Activated CD8-positive, alpha-beta memory T cell treated with anti-CD3 and anti-CD28 coated beads, Interleukin-2, amount 50 U/mL, for 24 hours (primary cell): ENCODE measurements around the gene BNIP3.
"Not testable (repeated sequence)": the region's sequence is repeated elsewhere in the genome, so short reads cannot be mapped to it uniquely, and the experiment has no call there.

Source experiments
- DNase-seq: peaks from one replicate; pipeline ENCODE4 v3.0.0-alpha.2; 2020; ENCODE audit errors: extremely low read depth

The BNIP3 gene

DNA sequence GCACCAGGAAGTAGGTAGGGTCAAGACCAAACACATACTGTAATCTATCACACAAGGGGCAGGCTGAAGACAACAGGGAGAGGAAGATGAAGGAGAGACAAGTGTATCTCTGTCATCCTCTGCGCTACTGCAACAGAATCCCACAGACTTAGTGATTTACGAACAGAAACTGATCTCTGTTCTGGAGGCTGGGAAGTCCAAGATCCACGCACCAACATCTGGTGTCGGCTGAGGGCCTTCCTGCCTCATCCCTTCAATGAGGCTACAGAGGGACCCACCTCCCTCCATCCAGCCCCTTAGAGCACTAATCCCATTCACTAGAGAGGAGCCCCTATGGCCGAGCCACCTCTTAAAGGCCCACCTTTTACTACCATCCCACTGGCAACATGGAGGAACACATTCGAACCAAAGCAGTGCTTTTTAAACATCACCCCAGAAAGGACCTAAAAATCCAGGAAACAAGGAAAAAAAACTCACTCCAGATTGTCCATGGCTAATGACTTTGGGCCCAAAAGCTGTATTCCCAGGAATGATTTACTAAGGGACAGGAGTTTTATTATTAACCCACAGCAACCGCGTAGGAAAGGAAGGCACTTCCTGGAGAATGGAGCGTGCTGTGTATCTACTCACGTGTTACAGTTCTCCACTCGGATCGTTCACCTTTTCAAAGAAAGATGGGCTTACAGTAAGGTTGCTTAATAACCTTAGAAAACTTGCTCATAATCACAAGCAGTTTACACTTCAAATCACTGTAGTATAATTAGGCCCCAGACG, 4.2 kb downstream of the BNIP3 start:
- DNase-seq, result no peak

DNA sequence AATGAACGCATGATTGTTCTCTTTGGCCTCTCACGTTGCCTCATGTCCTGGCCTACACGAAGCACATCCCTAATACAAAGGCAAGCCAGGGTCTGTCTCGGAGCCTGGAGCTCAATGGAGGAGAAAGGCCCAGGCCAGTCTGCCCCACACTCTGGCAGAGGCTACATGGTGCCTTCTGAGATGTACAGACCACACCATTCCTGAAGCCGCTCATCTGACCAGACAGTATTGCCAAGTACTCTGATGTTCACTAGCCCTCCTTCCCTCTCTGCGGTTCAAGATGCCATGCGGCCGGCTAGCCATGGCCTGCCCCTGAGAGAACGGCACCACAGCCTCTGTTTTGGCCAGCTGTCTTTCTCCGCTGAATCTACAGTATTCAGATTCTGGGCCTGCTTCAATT, 5.9 kb downstream of the BNIP3 start:
- no peak for DNase-seq

DNA sequence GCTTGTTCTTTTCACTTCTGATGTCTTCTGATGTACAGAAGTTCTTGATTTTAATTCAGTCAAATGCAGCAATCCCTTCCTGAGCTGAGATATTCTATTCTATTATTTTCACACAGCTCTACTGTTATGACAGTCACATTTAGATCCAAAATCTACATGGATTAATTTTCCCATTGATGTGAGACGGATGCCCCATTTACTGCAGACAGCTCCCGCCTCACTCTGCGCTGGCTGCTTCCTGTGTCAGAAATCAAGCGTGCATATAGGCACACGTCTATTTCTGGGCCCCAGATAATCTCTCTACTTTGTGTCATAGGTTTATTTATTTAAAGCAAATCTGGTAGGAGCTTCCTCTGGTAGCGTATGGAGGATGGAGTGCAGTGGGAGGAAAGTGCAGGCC, 6.7 kb downstream of the BNIP3 start:
- no peak for DNase-seq

DNA sequence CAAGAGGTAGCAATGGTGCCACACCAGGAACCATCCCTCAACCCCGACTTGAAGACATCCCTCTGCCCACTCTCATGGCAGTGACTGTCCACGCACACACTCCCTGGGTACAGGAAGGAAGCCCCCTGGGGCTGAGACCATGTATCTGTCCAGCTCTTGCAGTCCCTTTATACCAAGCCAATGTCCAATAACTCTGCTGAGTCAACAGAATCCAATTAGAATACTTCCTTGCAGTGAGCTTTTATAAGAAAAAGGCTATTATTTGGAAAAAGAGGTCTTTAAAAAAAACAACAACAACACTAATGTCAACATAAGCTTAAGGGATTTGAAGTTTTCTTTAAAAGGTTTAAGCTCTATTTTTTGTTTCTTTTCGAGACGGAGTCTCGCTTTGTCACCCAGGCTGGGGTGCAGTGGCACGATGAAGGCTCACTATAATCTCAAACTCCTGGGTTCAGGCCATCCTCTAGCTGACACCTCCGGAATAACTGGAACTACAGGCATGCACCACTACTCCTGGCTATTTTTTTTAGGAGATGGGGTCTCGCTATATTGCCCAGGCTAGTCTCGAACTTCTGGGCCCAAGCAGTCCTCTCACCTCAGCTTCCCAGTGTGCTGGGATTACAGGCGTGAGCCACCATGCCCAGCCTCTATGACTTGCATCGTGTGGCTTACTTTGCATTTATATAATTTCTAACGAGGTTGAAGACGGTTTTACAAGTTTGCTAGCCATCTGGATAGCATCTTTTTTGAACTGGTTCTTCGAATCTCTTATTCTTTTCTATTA, 7.5 kb downstream of the BNIP3 start:
- DNase-seq, result no peak

DNA sequence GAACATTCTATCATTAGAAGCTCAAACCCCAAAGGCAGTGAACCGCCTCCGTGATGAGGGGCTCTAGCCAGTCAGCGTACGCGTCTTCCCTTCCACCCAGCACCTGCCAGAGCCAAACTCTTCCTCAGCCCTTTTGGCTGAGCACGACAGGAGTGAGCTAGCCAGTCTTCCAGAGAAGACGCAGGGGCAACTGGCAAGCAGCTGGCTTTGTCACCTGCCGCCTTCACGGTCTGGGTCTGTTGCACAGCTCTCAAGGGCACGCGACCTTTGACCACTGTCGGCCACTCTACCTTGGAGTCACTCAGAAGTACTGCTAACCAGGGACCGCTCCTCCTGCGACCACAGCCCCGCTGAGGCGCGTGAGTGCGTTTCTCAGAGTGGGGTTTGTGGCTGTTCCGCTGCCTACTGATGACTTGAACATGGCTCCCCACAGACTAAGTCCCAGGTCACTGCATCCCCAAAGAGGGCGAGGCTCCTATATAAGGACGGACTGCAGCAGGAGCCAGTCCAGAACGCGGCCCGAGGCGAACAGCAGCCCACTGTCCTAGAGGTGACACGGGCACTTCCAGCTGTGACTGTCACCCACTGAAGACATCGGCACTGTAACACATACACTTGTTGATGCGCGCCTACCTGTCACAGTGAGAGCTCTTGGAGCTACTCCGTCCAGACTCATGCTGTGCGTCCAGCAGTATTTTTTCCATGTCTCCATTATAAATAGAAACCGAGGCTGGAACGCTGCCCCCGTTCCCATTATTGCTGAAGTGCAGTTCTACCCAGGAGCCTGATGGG, 8.4 kb downstream of the BNIP3 start:
- DNase-seq, result no peak

DNA sequence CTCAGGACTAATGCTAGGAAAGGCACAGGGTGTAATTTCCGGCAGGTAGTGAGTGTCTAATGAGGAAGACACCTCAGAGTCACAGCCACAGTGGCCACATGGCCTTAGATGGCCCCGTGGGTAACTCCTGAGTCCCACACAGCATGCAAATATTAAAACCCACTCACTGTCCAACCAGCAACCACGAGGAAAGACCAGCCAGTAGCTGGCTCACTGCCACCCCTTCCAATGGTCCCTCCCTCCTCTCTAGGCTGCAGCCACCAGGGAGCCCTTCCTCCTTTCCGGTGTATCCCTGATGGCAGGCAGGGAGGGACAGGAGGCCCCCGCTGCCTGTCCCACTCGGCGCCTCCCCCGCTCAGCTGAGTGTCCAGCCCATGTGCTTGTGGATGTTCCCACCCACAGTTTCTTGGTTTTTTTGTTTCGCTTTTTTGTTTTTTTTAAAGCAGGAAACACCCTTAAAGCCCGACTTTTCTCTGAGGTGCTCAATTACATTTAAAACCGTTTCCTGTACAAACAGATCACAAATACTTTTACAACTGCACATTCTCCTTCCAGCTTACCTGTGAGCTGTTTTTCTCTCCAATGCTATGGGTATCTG, 9.2 kb downstream of the BNIP3 start:
- no peak for DNase-seq

DNA sequence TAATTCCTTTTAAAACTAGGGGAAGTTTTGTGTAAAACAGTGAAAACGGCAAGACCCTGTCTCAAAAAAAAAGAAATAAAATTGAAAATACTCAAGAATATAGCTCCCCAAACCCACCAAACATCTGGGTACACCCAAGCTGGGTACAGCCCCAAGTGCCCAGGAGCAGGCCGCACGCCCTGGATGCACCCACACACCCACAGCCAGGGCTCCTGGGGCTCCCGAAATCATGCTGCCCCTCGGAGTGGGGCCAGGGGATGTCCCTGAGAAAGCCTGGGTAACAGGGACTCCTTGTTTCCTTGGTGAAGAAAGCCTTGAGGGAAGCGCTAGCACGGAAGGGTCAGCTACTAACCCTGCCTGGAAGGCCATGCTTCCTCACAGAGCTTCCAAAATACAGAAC, 10.1 kb downstream of the BNIP3 start:
- DNase-seq, result no peak

DNA sequence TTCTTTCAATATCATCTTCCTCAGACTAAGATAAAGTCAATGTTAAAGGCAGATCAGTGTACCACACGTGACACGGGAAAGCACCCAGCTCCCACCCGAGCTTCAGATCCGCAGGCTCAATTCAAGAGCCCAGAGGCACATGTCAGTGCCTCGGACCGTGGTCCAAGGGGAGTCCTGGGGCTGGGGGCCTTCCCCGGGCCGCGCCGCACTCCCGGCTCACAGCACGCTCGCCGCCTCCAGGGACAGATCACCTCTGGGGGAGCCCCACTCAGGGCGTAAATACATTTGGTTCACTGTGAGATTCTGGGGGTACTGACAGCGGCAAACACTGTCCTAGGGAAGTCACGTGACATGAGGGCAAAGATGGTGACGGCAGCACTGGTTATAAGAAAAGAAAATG, 10.8 kb downstream of the BNIP3 start:
- DNase-seq, result no peak

DNA sequence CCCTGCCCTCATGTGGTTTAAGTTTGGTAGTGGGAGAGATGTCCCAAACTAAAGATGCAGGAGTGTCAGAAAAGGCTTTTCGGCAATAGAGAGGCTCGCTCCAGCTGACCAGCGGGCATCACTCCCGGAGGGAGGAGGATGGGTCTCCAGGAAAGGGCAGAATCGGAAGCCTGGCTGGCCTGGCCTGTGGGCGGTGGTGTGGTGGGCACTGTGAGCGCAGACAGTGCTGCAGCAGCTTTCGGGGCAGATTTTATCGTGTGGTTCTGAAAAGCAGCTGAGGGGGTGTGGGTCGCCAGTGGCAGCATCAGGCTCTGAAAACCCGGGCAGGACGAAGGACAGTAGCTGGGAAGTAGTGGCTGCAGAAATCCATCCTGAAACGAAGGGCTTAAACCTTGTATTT, 12.8 kb downstream of the BNIP3 start:
- no peak for DNase-seq

DNA sequence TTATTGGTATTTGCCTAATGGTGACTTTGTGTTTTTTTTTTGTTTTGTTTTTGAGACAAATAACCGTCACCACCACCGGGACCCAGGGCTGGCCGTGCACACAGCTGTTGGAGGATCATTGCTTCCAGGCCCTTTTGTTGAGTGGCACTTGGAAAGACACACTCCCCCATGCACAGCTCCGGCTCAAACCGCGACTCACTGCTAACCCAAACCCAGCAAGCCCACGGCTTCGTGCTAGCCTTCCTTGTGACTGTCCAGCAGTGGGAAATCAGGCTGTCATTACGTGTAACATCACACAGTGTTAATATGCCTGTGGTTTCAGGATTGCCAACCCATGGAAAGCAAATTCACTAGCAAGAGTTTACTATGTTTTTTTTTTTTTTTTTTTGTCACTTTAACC, 17.4 kb downstream of the BNIP3 start:
- DNase-seq, result no peak

DNA sequence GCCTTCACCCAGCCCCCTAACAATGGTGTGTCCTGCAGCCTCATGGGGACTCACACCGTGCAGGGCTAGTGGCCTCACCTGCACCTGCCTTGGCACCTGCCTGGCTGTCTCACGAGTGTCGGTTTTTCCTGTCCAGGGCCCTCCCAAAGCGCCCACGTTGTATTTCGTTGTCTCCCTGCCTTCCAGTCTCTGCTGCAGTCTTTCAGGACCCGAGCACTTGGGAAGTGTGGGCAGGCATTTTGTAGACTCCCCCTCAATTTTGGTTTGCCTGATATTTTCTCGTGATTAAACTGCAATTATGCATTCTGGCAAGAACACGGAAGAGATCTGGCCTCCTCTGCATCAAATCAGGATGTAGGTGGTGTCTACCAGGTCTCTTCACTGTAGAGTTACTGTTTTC, 17.9 kb downstream of the BNIP3 start:
- DNase-seq, result no peak

DNA sequence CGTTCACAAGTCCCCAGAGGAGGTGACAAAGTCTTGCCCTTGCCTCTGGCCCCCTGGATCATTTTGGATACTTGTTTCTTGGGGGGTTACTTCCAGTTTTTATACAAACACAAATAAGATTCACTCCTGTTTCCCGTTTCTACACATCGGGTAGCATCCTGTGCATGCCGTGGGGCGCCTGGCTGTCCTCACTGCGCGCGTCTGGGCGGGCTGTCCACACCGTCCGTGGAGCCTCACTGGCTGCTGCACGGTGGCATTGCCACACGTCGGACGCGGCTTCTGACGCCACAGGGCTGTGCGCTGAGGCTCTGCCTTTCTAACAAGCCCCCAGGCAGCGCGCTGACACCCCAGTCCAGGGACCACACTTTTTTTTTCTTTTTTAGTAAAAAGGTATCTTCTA, 18.4 kb downstream of the BNIP3 start:
- no peak for DNase-seq

DNA sequence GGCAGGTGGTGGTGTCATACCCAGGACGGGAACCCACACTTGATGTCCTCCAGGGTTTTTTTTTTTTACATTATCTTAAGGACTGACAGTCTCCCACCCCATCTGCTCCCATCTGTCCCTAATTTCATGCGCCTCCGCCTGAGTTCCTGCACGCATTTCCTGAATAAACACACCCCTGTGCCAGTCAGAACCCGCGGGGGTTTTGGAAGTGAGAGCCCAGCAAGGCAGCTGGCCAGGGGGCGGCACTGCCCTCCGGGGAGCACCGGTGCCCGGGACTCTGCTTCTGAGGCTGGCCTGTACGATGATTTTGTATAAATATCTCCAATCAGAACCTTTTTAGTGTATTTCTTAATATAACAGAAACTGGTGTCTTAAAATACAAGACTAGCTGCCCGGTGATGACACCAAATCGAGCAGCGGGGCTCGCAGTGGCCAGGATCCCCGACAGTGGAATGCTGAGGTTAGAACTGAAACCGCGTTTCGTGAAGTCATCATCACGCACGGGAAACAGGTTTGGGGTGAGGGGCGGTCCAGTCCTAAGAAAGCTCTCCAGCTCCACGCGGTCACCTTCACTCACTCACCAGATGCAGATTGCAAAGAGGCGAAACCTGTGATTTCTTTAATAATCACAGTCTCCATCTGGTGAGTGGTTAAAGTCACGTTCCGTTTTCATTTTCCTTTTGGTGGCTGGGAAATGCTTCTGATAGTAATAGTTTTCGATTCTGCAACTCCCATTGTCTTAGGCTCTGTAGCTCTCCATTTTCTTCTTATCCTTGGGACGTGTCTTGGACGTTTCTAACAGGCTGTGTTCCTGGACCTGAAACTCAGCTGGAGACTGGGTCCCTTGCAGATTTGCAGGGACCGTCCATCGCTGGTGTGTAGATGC, 19.7 kb downstream of the BNIP3 start:
- DNase-seq, result no peak

DNA sequence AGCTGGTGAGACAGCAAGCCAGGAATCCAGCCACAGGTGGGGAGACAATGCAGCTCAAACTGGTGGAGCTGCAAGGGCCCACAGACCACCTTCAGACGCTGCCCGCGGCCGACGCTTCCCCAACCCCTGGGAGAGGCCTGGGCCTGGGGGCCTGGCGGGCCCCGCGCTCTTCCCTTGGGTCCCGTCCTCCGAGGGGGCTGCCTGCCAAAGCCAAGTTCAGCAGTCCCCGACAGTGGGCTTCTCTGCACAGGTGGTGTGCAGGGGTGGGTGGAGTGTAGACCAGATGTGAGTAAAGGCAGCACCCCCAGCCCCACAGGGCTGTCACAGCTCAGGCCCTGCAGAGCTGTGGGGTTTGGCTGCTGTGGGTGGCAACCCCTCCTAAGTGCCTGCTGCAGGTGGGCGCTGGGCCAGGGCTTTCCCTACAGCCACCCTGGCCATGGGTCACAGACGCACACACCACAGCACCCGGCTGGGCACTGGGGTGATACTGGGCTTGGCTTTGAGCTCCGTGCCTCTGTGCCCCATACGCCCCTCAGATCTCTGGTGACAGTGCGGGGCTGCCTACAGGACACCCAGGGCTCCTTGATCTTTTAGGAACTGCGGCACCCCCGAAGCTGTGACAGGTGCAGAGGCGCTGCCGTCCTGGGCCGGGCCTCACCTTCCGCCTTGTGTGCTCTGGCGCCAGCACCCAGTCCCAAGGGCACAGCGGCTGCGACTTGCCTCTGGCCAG, 20.5 kb downstream of the BNIP3 start:
- no peak for DNase-seq

DNA sequence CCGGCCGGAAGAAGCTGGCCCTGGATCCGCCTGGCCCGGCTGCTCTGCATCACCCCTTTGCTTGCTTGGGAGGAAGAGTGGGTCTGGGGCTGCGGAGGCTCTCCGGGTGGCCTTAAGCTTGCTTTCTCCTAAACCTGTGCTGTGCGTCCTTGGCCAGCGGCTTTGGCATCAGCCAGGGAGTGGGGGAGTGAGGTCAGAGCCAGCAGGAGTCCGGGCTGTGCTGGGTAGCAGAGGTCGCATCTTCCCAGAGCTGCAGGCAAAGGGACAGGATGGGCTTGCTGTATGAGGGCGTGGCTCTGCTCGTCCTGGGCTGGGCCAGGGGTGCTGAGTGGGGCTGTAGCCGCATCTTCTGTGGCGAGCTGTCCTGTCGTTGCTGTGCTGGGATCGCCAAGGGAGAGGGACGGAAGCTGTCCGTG, 21.1 kb downstream of the BNIP3 start:
- no peak for DNase-seq

DNA sequence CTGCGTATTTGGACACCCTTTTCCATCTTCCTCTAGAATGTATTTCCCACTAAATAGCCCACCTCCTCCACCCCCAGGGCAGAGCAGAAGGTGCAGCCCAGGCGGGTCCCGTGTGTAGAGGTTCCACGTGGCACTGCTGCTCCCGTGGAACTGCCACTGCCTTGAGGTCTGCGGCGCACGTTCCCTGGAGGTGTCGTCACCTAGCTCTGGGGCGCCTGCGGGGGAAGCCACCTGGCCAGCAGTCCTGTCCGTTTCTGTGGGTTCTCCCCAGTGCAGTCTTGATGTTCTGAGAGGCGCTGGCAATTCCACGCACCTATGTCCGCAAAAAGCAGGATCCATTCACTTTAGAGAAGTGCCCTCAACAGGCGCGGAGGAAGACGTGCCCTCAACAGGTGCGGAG, 21.9 kb downstream of the BNIP3 start:
- DNase-seq, result no peak

DNA sequence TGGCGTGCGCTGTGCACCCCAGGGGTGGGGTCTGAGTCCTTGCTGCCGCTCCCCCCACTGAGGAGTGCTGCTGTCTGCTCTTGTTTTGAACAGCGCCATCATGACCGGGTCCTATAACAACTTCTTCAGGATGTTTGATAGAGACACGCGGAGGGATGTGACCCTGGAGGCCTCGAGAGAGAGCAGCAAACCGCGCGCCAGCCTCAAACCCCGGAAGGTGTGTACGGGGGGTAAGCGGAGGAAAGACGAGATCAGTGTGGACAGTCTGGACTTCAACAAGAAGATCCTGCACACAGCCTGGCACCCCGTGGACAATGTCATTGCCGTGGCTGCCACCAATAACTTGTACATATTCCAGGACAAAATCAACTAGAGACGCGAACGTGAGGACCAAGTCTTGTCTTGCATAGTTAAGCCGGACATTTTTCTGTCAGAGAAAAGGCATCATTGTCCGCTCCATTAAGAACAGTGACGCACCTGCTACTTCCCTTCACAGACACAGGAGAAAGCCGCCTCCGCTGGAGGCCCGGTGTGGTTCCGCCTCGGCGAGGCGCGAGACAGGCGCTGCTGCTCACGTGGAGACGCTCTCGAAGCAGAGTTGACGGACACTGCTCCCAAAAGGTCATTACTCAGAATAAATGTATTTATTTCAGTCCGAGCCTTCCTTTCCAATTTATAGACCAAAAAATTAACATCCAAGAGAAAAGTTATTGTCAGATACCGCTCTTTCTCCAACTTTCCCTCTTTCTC, 26.0 kb downstream of the BNIP3 start:
- no peak for DNase-seq

DNA sequence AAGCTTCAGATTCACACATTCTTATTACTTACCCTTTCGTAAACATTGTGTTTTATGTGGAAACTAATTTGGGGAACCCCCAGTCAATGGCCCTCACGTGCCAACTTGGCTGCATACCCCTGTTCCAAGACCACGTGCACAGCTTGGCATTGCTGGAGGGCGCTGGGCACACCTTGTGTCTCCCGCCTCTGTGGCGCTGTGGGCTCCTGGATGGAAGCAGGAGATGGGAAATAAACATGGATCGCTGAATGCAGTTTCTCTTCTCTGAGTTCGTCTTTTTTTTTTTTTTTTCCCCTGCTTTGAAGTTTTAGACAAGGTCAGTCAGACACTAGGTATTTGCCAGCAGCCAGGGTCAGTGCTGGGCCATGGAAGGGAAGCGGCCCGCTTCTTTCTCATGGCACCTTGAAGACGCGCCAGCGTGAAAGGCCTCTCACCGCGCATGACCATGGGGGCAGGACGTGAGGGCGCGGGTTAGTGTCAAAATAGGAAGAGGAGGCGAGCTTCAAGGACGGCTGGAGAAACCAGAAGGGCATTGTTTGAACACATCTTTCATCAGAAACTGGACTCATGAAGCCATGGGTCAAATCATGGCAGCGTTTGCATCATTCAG, 27.3 kb downstream of the BNIP3 start:
- DNase-seq, result no peak

DNA sequence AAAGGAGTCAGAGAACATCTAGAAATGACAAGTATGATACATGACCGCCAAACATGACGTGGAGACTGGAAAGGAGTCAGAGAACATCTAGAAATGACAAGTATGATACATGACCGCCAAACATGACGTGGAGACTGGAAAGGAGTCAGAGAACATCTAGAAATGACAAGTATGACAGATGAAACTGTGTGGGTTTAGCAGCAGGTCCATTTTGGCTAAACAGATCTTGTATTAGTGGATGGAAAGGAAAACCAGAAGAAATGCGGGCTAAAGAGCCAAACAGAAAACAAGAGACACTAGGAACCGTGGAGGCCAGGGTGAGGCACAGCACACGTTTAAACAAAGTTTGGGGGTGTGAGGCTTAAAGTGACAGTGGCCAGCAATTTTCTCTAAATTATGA, 31.8 kb downstream of the BNIP3 start:
- DNase-seq, result not testable (repeated sequence)
